NCI-H69 (cell line): ENCODE data around the gene ZNF554.
"Not testable (repeated sequence)": the region's sequence is repeated elsewhere in the genome, so short reads cannot be mapped to it uniquely, and the experiment has no call there.

Experiments
- DNase-seq: peaks from one replicate; lab custom pipeline; 2025; lab: John Stamatoyannopoulos, UW

ZNF554 gene

GRCh38 chr19:2867025-2867991 lies 47.6 kb downstream of the ZNF554 start, which contains the start of gene ZNF556:
Gene ZNF556, plus strand, starts transcription at chr19:2867335. Its CDS starts 87 bp downstream, at chr19:2867422.
- DNase-seq: peak; percentile 93

- DNase-seq: no peak
Observed at GRCh38 chr19:2869618-2870017, 50.0 kb downstream of the ZNF554 start.

GRCh38 chr19:2872175-2872574 lies 52.5 kb downstream of the ZNF554 start:
- DNase-seq: not testable (repeated sequence)

- DNase-seq: no peak
Observed at GRCh38 chr19:2877398-2878331, 58.0 kb downstream of the ZNF554 start.

- DNase-seq: no peak
Observed at GRCh38 chr19:2883686-2884439, 64.2 kb downstream of the ZNF554 start.

- no peak for DNase-seq
Observed at GRCh38 chr19:2885736-2886135, 66.1 kb downstream of the ZNF554 start.
